IgD-negative memory B cell (primary cell): Measurements from ENCODE around the gene CHCHD4. TPM values are rescaled to one million over a fixed set of nuclear protein-coding genes. Genes with fewer than 3 reads are reported as not detected.

Source experiments
- H3K27ac Mint-ChIP-seq, 3 donors: one replicate each; pipeline ENCODE4 v1.8.0; 2020 to 2022; ENCODE audit warnings: mild to moderate bottlenecking in 3 of 3, mixed read lengths in 3 of 3, moderate library complexity in 1 of 3
- H3K27me3 Mint-ChIP-seq: one replicate; pipeline ENCODE4 v1.8.0; 2021; ENCODE audit warnings: mixed read lengths
- H3K36me3 Mint-ChIP-seq: one replicate; pipeline ENCODE4 v1.8.0; 2020; ENCODE audit warnings: mild to moderate bottlenecking, mixed read lengths
- H3K4me1 Mint-ChIP-seq, 3 donors: one replicate each; pipeline ENCODE4 v1.8.0; 2020 to 2022; ENCODE audit warnings: mixed read lengths in 3 of 3, mild to moderate bottlenecking in 1 of 3
- H3K4me3 Mint-ChIP-seq, 4 donors: one replicate each; pipeline ENCODE4 v1.8.0; 2020 to 2022; ENCODE audit warnings: mild to moderate bottlenecking in 4 of 4, mixed read lengths in 4 of 4, moderate library complexity in 3 of 4
- H3K9me3 Mint-ChIP-seq, 3 donors: one replicate each; pipeline ENCODE4 v1.8.0; 2020 to 2021; ENCODE audit warnings: mixed read lengths in 3 of 3, mild to moderate bottlenecking in 1 of 3
- polyA plus RNA-seq: library from polyadenylated mRNA; unstranded; fragments of 300-500 nt; fragmentation: Illumina TruSeq; gene quantifications from one replicate; pipeline ENCODE4 v1.2.3, GENCODE V29; 2021

Gene CHCHD4
- polyA plus RNA-seq, 1 donor from 2014 or later = 18.7 TPM

DNA sequence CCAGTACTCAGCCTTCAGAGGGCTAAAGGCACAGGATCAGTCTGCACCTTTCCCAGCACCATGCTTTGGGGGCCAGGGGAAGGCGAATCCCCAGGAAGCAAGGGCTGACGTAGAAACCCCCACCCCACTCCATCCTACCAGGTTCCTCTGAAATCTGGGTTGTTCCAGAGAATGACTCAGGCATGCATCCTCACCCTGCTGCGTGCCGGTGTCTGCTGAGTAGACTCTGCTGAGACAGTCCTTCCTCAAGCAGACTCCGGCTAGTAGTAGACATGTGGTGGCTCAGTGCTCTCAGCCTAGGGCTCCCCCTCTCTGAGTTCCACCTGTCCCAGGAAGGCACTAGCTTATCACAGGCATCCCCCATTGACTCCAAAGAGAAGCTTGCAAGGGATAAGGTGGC is 9.2 kb upstream of the CHCHD4 start:
- H3K9me3 Mint-ChIP-seq = no peaks in the 10 kb centered on the region
- H3K4me1 Mint-ChIP-seq = peaks cover 0 to 3% (median 0%) of the 10 kb centered on the region in 3 donors
- H3K27me3 Mint-ChIP-seq = no peaks in the 10 kb centered on the region
- peak overlapping the region in 1 of 3 donors; percentile 35 for H3K27ac Mint-ChIP-seq
- peaks cover 4% of the 10 kb centered on the region for H3K36me3 Mint-ChIP-seq
- H3K4me3 Mint-ChIP-seq = no peak overlapping the region

DNA sequence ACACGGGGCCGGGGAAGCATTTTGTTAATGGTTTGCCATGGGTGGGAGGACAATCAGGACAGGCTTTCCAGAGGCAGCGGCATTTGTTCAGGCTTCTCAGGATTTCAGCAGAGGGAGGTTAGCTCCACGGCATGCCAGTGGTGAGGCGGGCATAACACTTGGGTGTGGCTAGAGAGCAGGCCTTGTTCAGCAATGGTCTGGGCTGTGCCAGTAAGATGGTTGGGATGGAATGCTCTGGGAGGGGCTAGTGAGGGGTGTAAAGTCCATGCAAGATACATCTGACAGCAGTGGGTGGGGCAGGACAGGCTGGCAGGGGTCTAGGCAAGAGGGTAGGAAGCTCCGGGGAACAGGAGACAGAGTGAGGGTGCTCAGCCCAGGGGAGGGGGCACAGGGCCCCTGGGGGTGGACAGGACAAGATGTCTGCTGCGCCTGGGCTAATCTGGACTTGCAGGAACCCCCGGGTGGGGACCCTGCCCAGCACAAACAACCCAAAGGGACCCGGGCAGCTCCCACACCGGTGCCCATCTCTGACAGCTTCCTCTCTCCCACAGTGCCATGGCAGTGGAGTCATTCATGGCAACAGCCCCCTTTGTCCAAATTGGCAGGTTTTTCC is 8.6 kb upstream of the CHCHD4 start:
- no peaks in the 10 kb centered on the region for H3K27me3 Mint-ChIP-seq
- peak overlapping the region in 1 of 3 donors; percentile 35 for H3K27ac Mint-ChIP-seq
- no peaks in the 10 kb centered on the region for H3K9me3 Mint-ChIP-seq
- peaks cover 2% of the 10 kb centered on the region for H3K36me3 Mint-ChIP-seq
- no peak overlapping the region for H3K4me3 Mint-ChIP-seq
- H3K4me1 Mint-ChIP-seq = peaks cover 0 to 4% (median under 1%) of the 10 kb centered on the region in 3 donors

DNA sequence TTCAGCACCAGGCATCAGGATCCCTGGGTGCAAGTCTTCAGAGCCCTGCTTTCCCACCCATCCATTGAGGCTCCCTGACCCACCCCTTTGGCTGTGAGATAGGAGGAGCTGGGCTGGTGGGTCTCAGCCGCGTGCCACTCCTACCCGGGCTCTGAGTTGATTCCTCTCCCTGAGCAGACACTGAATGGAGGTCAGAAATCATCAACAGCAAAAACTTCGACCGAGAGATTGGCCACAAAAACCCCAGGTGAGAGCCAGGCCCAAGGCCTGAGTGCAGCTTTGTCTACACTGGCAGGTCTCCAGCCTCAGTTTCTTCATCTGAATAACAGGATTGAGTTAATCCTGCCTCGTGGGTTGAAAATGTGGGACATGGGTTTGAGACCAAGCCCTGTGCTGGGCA is 8.0 kb upstream of the CHCHD4 start:
- H3K27me3 Mint-ChIP-seq = no peaks in the 10 kb centered on the region
- H3K9me3 Mint-ChIP-seq = no peaks in the 10 kb centered on the region
- H3K4me1 Mint-ChIP-seq = peaks cover 0 to 5% (median 3%) of the 10 kb centered on the region in 3 donors
- no peak overlapping the region for H3K4me3 Mint-ChIP-seq
- H3K36me3 Mint-ChIP-seq = peaks cover 2% of the 10 kb centered on the region
- peak overlapping the region in 1 of 3 donors; percentile 35 for H3K27ac Mint-ChIP-seq

DNA sequence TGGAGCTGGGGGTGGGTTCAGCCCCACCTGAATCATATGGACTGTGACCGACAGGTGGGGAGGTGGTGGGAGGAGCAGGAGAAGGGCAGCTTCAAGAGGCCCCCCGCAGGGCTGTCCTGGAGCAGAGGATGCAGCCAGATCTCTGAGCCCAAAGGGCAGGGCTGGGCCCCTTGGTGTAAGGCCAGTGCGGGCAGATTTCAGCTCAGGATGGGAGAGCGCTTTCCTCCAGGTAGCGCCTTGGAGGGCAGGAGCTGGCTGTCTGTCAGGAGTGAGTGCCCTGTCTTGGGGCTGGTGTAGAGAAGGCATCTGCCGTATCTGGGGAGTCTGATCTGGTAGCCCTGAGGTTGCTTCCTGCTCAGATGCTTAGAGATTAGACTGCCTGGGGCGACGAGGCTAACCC is 7.5 kb upstream of the CHCHD4 start:
- Mint-ChIP-seq H3K9me3 (no peaks in the 10 kb centered on the region), H3K27me3 (no peaks in the 10 kb centered on the region), H3K4me3 (peak overlapping the region in 1 of 4 donors; percentile 43), H3K36me3 (peaks cover 2% of the 10 kb centered on the region), H3K27ac (no peak overlapping the region), H3K4me1 (peaks cover 0 to 7% (median 5%) of the 10 kb centered on the region in 3 donors)

- Mint-ChIP-seq H3K27me3 (no peaks in the 10 kb centered on the region), H3K27ac (no peak overlapping the region), H3K4me1 (peaks cover 0 to 14% (median 10%) of the 10 kb centered on the region in 3 donors), H3K9me3 (no peaks in the 10 kb centered on the region), H3K4me3 (peak overlapping the region in 1 of 4 donors; percentile 43), H3K36me3 (peaks cover 2% of the 10 kb centered on the region)
Observed at GRCh38 chr3:14131134-14131533, 6.5 kb upstream of the CHCHD4 start.

GRCh38 chr3:14130707-14131106 is 6.0 kb upstream of the CHCHD4 start:
- no peak overlapping the region for H3K27ac Mint-ChIP-seq
- H3K9me3 Mint-ChIP-seq = no peaks in the 10 kb centered on the region

GRCh38 chr3:14130230-14130629 is 5.6 kb upstream of the CHCHD4 start:
- Mint-ChIP-seq H3K27ac (no peak overlapping the region), H3K4me3 (no peak overlapping the region), H3K27me3 (no peaks in the 10 kb centered on the region), H3K9me3 (no peaks in the 10 kb centered on the region), H3K4me1 (peaks cover 6 to 19% (median 13%) of the 10 kb centered on the region in 3 donors), H3K36me3 (peaks cover 2% of the 10 kb centered on the region)

More at GRCh38 chr3:14130707-14131106, 6.0 kb upstream of the CHCHD4 start:
- Mint-ChIP-seq H3K27me3 (no peaks in the 10 kb centered on the region), H3K4me1 (peaks cover 4 to 19% (median 13%) of the 10 kb centered on the region in 3 donors), H3K4me3 (peak overlapping the region in 1 of 4 donors; percentile 43), H3K36me3 (peaks cover 2% of the 10 kb centered on the region)

DNA sequence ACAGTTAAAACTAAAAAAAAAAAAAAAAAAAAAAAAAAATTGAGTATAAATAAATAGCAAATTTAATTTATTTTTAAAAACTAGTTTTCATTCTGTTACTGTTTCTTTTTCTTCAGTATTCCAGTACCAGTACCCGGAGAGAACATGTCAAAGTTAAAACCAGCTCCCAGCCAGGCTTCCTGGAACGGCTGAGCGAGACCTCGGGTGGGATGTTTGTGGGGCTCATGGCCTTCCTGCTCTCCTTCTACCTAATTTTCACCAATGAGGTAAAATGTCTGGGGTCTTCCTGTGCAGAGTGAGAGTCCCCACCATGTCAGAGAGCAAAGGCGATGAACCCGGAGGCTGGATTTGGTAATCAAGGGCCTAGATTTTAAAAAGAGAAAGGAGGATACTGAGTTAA is 4.6 kb upstream of the CHCHD4 start:
- H3K36me3 Mint-ChIP-seq = peaks cover 2% of the 10 kb centered on the region
- H3K4me3 Mint-ChIP-seq = no peak overlapping the region
- no peak overlapping the region for H3K27ac Mint-ChIP-seq
- H3K4me1 Mint-ChIP-seq = peaks cover 6 to 19% (median 13%) of the 10 kb centered on the region in 3 donors
- no peaks in the 10 kb centered on the region for H3K9me3 Mint-ChIP-seq
- H3K27me3 Mint-ChIP-seq = no peaks in the 10 kb centered on the region

GRCh38 chr3:14128724-14129123 is 4.1 kb upstream of the CHCHD4 start:
- peaks cover 6 to 23% (median 17%) of the 10 kb centered on the region in 3 donors for H3K4me1 Mint-ChIP-seq

GRCh38 chr3:14127516-14128161 is 3.0 kb upstream of the CHCHD4 start:
- Mint-ChIP-seq H3K9me3 (no peaks in the 10 kb centered on the region), H3K36me3 (peaks cover 2% of the 10 kb centered on the region), H3K4me1 (peaks cover 6 to 30% (median 20%) of the 10 kb centered on the region in 3 donors), H3K27me3 (no peaks in the 10 kb centered on the region), H3K27ac (peak overlapping the region in 2 of 3 donors; percentile 27 to 74), H3K4me3 (peak overlapping the region in 2 of 4 donors; percentile 81 to 91)

More at GRCh38 chr3:14128724-14129123, 4.1 kb upstream of the CHCHD4 start:
- Mint-ChIP-seq H3K36me3 (peaks cover 2% of the 10 kb centered on the region), H3K27ac (no peak overlapping the region), H3K9me3 (no peaks in the 10 kb centered on the region), H3K4me3 (peak overlapping the region in 1 of 4 donors; percentile 91), H3K27me3 (no peaks in the 10 kb centered on the region)

DNA sequence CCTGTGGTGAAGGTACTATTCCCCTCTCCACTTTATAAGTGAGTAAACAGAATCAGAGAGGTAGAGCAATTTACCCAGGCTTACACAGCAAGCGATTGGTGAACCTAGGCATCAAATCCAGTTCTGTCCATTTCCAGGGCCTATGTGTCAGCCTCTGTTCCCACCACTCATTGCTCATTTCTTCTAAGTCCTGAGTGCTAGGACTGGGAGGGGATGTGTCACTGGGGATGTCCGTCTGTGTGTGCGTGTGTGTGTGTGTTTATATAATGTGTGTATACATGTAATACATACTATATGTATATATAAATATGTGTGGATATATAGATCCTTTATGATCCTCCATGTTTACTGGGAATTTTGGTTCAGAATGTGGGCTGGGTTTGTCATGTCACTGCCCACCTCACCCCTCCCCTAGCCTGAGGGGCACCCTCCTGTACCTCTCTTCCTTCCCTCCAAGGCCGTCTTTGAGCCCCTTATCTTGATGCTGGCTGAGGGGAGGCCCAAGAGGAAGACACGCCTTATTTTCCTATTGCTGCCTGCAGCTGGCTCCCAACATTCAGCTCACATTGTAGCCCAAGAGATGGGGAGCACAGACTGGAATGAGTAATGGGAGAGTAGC is 2.3 kb upstream of the CHCHD4 start:
- Mint-ChIP-seq H3K4me3 (peak overlapping the region; percentile 81 to 98 (median 94)), H3K36me3 (peaks cover 4% of the 10 kb centered on the region), H3K9me3 (no peaks in the 10 kb centered on the region), H3K27me3 (no peaks in the 10 kb centered on the region), H3K27ac (peak overlapping the region in 2 of 3 donors; percentile 27 to 74), H3K4me1 (peaks cover 6 to 36% (median 25%) of the 10 kb centered on the region in 3 donors)

GRCh38 chr3:14126017-14126886 is 1.6 kb upstream of the CHCHD4 start:
- peaks cover 4% of the 10 kb centered on the region for H3K36me3 Mint-ChIP-seq
- peak overlapping the region; percentile 31 to 93 (median 74) for H3K27ac Mint-ChIP-seq
- H3K9me3 Mint-ChIP-seq = no peaks in the 10 kb centered on the region
- H3K4me1 Mint-ChIP-seq = peaks cover 6 to 38% (median 25%) of the 10 kb centered on the region in 3 donors
- H3K27me3 Mint-ChIP-seq = no peaks in the 10 kb centered on the region
- peak overlapping the region; percentile 91 to 98 (median 96) for H3K4me3 Mint-ChIP-seq

DNA sequence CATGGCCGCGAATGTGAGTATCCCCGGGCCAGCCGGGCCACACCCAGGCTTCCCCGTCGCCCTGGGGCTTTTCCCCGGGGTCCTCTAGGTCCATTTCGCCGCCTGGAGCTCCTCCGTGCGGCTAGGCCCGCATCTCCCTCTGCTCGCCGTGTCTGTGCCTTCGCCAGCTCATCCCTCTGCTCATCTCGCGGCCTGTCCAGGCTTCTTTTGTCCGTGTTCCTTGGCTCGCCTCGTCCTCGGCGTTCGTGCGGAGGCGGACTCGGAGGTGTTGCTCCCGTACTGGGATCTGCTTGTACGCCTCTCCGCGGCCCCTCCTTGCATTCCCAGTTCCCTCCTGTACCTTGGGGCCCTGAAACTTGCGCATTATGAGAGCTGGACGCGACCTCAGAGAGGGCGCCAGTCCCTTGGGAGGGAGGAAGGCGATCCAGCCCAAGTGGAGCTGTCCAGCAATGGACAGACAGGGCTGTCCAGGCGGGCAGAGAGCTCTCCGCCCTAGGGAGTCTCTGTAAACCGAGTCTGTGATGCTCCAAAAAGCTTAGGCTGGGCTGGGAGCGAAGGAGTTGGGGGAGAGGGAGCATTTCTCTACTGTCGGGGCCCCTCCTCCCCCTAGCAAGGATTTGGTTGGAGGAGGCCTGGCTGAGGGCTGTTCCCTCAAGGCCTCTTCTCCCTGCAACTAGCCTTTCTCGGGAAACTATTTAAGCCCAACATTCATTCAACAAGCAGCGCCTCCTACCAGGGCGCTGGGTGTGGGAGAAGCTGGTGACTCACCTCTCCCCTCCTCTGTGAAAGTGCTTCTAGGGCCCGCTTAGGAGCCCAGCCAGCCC is 735 bp upstream of the CHCHD4 start:
- no peaks in the 10 kb centered on the region for H3K9me3 Mint-ChIP-seq
- H3K4me1 Mint-ChIP-seq = peaks cover 6 to 38% (median 29%) of the 10 kb centered on the region in 3 donors
- peak overlapping the region; percentile 74 to 98 (median 95) for H3K27ac Mint-ChIP-seq
- peak overlapping the region; percentile 91 to 98 (median 96) for H3K4me3 Mint-ChIP-seq
- no peaks in the 10 kb centered on the region for H3K27me3 Mint-ChIP-seq
- H3K36me3 Mint-ChIP-seq = peaks cover 4% of the 10 kb centered on the region

DNA sequence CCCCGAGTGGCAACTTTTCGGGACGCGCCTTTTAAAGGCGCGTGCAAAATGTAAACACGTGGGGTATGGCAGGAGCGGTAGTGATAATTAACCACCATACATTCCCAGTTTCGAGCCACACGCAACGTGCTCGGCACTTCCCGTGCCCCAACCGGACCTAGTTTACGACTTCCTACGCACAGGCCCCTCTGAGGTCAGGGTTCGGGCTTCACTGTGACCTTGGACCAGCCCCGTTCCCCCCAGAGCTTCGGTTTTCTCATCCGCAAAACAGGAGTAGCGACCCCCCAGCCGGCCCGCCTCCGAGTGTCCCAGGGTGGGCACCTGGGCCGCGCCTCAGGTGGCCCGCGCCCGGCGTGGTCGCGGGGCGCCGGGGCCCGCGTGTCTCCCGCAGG is 451 bp downstream of the CHCHD4 start:
- Mint-ChIP-seq H3K9me3 (no peaks in the 10 kb centered on the region), H3K36me3 (peaks cover 2% of the 10 kb centered on the region), H3K27me3 (no peaks in the 10 kb centered on the region), H3K4me3 (peak overlapping the region; percentile 91 to 98 (median 96)), H3K4me1 (peaks cover 6 to 38% (median 27%) of the 10 kb centered on the region in 3 donors), H3K27ac (peak overlapping the region; percentile 74 to 98 (median 95))
